Measurements from ENCODE around the gene PARP4. TPM values are rescaled to one million over a fixed set of nuclear protein-coding genes. Genes with fewer than 3 reads are reported as not detected.
"Not testable (repeated sequence)": the region's sequence is repeated elsewhere in the genome, so short reads cannot be mapped to it uniquely, and the experiment has no call there.

PARP4 gene
- total and polyA plus RNA-seq, 2 donors (not counting 1 experiment from before 2014, with no cell fraction given), result 22.2 to 88.8 TPM

GRCh38 chr13:24396821-24397220 is 115.8 kb downstream of the PARP4 start:
- no peaks in the 10 kb centered on the region for H3K27me3 ChIP-seq (replicated peaks in 1 of 4; ENCODE audit: control extremely low read depth in 1 of 4, control insufficient read depth in 3 of 4, insufficient read depth in 4 of 4, low read length in 3 of 4)
- no peaks in the 10 kb centered on the region for H3K27me3 Mint-ChIP-seq
- POLR2A ChIA-PET, result no interaction called here
- peaks cover 0 to 20% (median 0%) of the 10 kb centered on the region in 3 donors for H3K9me3 ChIP-seq (ENCODE audit: control extremely low read depth in 1 of 3, control insufficient read depth in 2 of 3, insufficient read depth in 1 of 3, low read length in 2 of 3)
- DNase-seq (no peak), ATAC-seq (ENCODE audit: low read depth) (no peak)
- no peak overlapping the region for H3K4me3 ChIP-seq (ENCODE audit: control extremely low read depth in 1 of 5, extremely low read depth in 1 of 5, insufficient read depth in 1 of 5, low read depth in 2 of 5, low read length in 4 of 5)
- H3K36me3 ChIP-seq (replicated peaks in 1 of 2; ENCODE audit: control extremely low read depth in 1 of 2, control insufficient read depth in 1 of 2, extremely low read depth in 1 of 2, insufficient read depth in 2 of 2, low read length in 1 of 2), result no peaks in the 10 kb centered on the region
- H2AFZ ChIP-seq (ENCODE audit: insufficient read depth, low read depth, low read length, poor library complexity, severe bottlenecking), result no peak overlapping the region
- H3K9me3 Mint-ChIP-seq (ENCODE audit: insufficient read depth), result peaks cover 8% of the 10 kb centered on the region
- no peak overlapping the region for H3K27ac ChIP-seq (ENCODE audit: low read length in 2 of 2)
- no peaks in the 10 kb centered on the region for H4K20me1 ChIP-seq (ENCODE audit: control insufficient read depth, insufficient read depth, low read length, poor library complexity, severe bottlenecking)
- CTCF ChIA-PET, result no interaction called here
- H3K27ac Mint-ChIP-seq, result no peak overlapping the region
- H3K4me2 ChIP-seq (replicated peaks; ENCODE audit: low read depth, low read length, poor library complexity, severe bottlenecking), result no peak overlapping the region
- TF ChIP-seq EZH2 (IDR thresholded peaks at IDR 0.05; ENCODE audit: borderline replicate concordance, insufficient read depth, low read depth, low read length, poor library complexity, severe bottlenecking), result no peak
- no peak for TF ChIP-seq CTCF (IDR thresholded peaks at IDR 0.05)
- intact Hi-C loops (cut with micrococcal nuclease), result no loop called here
- H3K9ac ChIP-seq (ENCODE audit: low read length), result no peak overlapping the region
- no peak overlapping the region for H3K4me3 Mint-ChIP-seq
- no peaks in the 10 kb centered on the region for H3K4me1 Mint-ChIP-seq
- no CpG with 5 or more reads among the region's 2 CpGs for WGBS (ENCODE audit: insufficient coverage)
- H3K79me2 ChIP-seq (ENCODE audit: control insufficient read depth, insufficient read depth, low read length), result no peaks in the 10 kb centered on the region
- no peaks in the 10 kb centered on the region for H3K4me1 ChIP-seq (ENCODE audit: control insufficient read depth in 2 of 2, insufficient read depth in 2 of 2, low read length in 2 of 2)

GRCh38 chr13:24392972-24393371 is 119.6 kb downstream of the PARP4 start:
- no peak for ATAC-seq (ENCODE audit: low read depth)
- TF ChIP-seq CTCF (IDR thresholded peaks at IDR 0.05) (no peak), EZH2 (IDR thresholded peaks at IDR 0.05; ENCODE audit: borderline replicate concordance, insufficient read depth, low read depth, low read length, poor library complexity, severe bottlenecking) (no peak)
- intact Hi-C loops (cut with micrococcal nuclease), result no loop called here
- no peaks in the 10 kb centered on the region for H3K79me2 ChIP-seq (ENCODE audit: control insufficient read depth, insufficient read depth, low read length)
- CTCF ChIA-PET, result no interaction called here
- H2AFZ ChIP-seq (ENCODE audit: insufficient read depth, low read depth, low read length, poor library complexity, severe bottlenecking), result no peak overlapping the region
- DNase-seq, result no peak
- POLR2A ChIA-PET, result no interaction called here
- H4K20me1 ChIP-seq (ENCODE audit: control insufficient read depth, insufficient read depth, low read length, poor library complexity, severe bottlenecking), result no peaks in the 10 kb centered on the region
- WGBS (ENCODE audit: insufficient coverage), result 91% methylated on average over 3 of the region's 4 CpGs
- peaks cover 8% of the 10 kb centered on the region for H3K9me3 Mint-ChIP-seq (ENCODE audit: insufficient read depth)
- no peak overlapping the region for H3K27ac Mint-ChIP-seq
- H3K27me3 Mint-ChIP-seq, result no peaks in the 10 kb centered on the region
- no peak overlapping the region for H3K4me3 ChIP-seq (ENCODE audit: control extremely low read depth in 1 of 5, extremely low read depth in 1 of 5, insufficient read depth in 1 of 5, low read depth in 2 of 5, low read length in 4 of 5)
- no peak overlapping the region for H3K27ac ChIP-seq (ENCODE audit: low read length in 2 of 2)
- no peak overlapping the region for H3K4me2 ChIP-seq (replicated peaks; ENCODE audit: low read depth, low read length, poor library complexity, severe bottlenecking)
- H3K4me1 Mint-ChIP-seq, result no peaks in the 10 kb centered on the region
- no peaks in the 10 kb centered on the region for H3K36me3 ChIP-seq (replicated peaks in 1 of 2; ENCODE audit: control extremely low read depth in 1 of 2, control insufficient read depth in 1 of 2, extremely low read depth in 1 of 2, insufficient read depth in 2 of 2, low read length in 1 of 2)
- H3K9ac ChIP-seq (ENCODE audit: low read length), result no peak overlapping the region
- H3K4me1 ChIP-seq (ENCODE audit: control insufficient read depth in 2 of 2, insufficient read depth in 2 of 2, low read length in 2 of 2), result no peaks in the 10 kb centered on the region
- H3K9me3 ChIP-seq (ENCODE audit: control extremely low read depth in 1 of 3, control insufficient read depth in 2 of 3, insufficient read depth in 1 of 3, low read length in 2 of 3), result peaks cover 0 to 20% (median 0%) of the 10 kb centered on the region in 3 donors
- H3K27me3 ChIP-seq (replicated peaks in 1 of 4; ENCODE audit: control extremely low read depth in 1 of 4, control insufficient read depth in 3 of 4, insufficient read depth in 4 of 4, low read length in 3 of 4), result no peaks in the 10 kb centered on the region
- H3K4me3 Mint-ChIP-seq, result no peak overlapping the region

GRCh38 chr13:24391771-24392683 is 120.6 kb downstream of the PARP4 start:
- CTCF ChIA-PET; H3K27ac Mint-ChIP-seq; H3K4me3 ChIP-seq (ENCODE audit: control extremely low read depth in 1 of 5, extremely low read depth in 1 of 5, insufficient read depth in 1 of 5, low read depth in 2 of 5, low read length in 4 of 5); H3K9me3 Mint-ChIP-seq (ENCODE audit: insufficient read depth); H3K27me3 Mint-ChIP-seq; H3K27me3 ChIP-seq (replicated peaks in 1 of 4; ENCODE audit: control extremely low read depth in 1 of 4, control insufficient read depth in 3 of 4, insufficient read depth in 4 of 4, low read length in 3 of 4); H3K4me1 Mint-ChIP-seq; DNase-seq; H3K79me2 ChIP-seq (ENCODE audit: control insufficient read depth, insufficient read depth, low read length); POLR2A ChIA-PET; ATAC-seq (ENCODE audit: low read depth); H3K4me2 ChIP-seq (replicated peaks; ENCODE audit: low read depth, low read length, poor library complexity, severe bottlenecking); H3K9ac ChIP-seq (ENCODE audit: low read length); intact Hi-C loops (cut with micrococcal nuclease); H3K27ac ChIP-seq (ENCODE audit: low read length in 2 of 2); H2AFZ ChIP-seq (ENCODE audit: insufficient read depth, low read depth, low read length, poor library complexity, severe bottlenecking); H3K4me3 Mint-ChIP-seq; H3K4me1 ChIP-seq (ENCODE audit: control insufficient read depth in 2 of 2, insufficient read depth in 2 of 2, low read length in 2 of 2); H4K20me1 ChIP-seq (ENCODE audit: control insufficient read depth, insufficient read depth, low read length, poor library complexity, severe bottlenecking); H3K36me3 ChIP-seq (replicated peaks in 1 of 2; ENCODE audit: control extremely low read depth in 1 of 2, control insufficient read depth in 1 of 2, extremely low read depth in 1 of 2, insufficient read depth in 2 of 2, low read length in 1 of 2): not testable (repeated sequence)
- WGBS (ENCODE audit: insufficient coverage), result 89% methylated on average over 14 of the region's 27 CpGs
- peaks cover 0 to 20% (median 0%) of the 10 kb centered on the region in 3 donors for H3K9me3 ChIP-seq (ENCODE audit: control extremely low read depth in 1 of 3, control insufficient read depth in 2 of 3, insufficient read depth in 1 of 3, low read length in 2 of 3)
